KOPT-K1 (cell line): ENCODE data around the gene CRPPA.
A peak's percentile ranks its signal among the peaks of the same experiment; 100 is the strongest.
"Not testable (repeated sequence)": the region's sequence is repeated elsewhere in the genome, so short reads cannot be mapped to it uniquely, and the experiment has no call there.

Experiments
- H3K27ac ChIP-seq: fragments of 200-600 bp; sonication (generic); 2 replicates; pipeline ENCODE4 v1.5.1; 2016; ENCODE audit warnings: antibody characterized with exemption, mild to moderate bottlenecking, low read depth, low read length; ENCODE audit not compliant: poor library complexity, severe bottlenecking
- H3K36me3 ChIP-seq: fragments of 200-600 bp; sonication (generic); 2 replicates; pipeline ENCODE4 v1.5.1; 2017; ENCODE audit warnings: antibody characterized with exemption, mild to moderate bottlenecking, low read length, moderate library complexity; ENCODE audit not compliant: insufficient read depth
- H3K9me3 ChIP-seq: fragments of 200-600 bp; sonication (generic); 2 replicates; pipeline ENCODE4 v1.5.1; 2017; ENCODE audit warnings: antibody characterized with exemption, low read length, mild to moderate bottlenecking; ENCODE audit not compliant: insufficient read depth, poor library complexity, severe bottlenecking

CRPPA gene

GRCh38 chr7:16421333-16422102 lies at the start of gene CRPPA:
TSS of gene CRPPA (minus strand) at chr7:16421538. CDS start at chr7:16421322, 216 bp downstream.
- Histone ChIP-seq H3K9me3 (peaks cover 3% of the 10 kb centered on the region), H3K36me3 (no peaks in the 10 kb centered on the region), H3K27ac (peak within 1 kb of the TSS; percentile 90)

GRCh38 chr7:16465469-16466361 lies 44.4 kb upstream of the CRPPA start, which contains the start of gene SOSTDC1:
TSS of gene SOSTDC1 (minus strand) at chr7:16465738. CDS start at chr7:16465668, 70 bp downstream.
- no peak within 1 kb of the TSS for H3K27ac ChIP-seq
- no peaks in the 10 kb centered on the region for H3K36me3 ChIP-seq
- H3K9me3 ChIP-seq = no peaks in the 10 kb centered on the region

- Histone ChIP-seq H3K27ac (no peak overlapping the region), H3K9me3 (no peaks in the 10 kb centered on the region), H3K36me3 (no peaks in the 10 kb centered on the region)
Measured at GRCh38 chr7:16463949-16464715, 42.8 kb upstream of the CRPPA start.

- Histone ChIP-seq H3K27ac (no peak overlapping the region), H3K9me3 (no peaks in the 10 kb centered on the region), H3K36me3 (no peaks in the 10 kb centered on the region)
Measured at GRCh38 chr7:16463520-16463919, 42.2 kb upstream of the CRPPA start.

GRCh38 chr7:16462431-16462889 lies 41.1 kb upstream of the CRPPA start:
- H3K27ac ChIP-seq = no peak overlapping the region
- no peaks in the 10 kb centered on the region for H3K36me3 ChIP-seq
- no peaks in the 10 kb centered on the region for H3K9me3 ChIP-seq

GRCh38 chr7:16460789-16461493 lies 39.6 kb upstream of the CRPPA start:
- Histone ChIP-seq H3K27ac (no peak overlapping the region), H3K9me3 (no peaks in the 10 kb centered on the region), H3K36me3 (no peaks in the 10 kb centered on the region)

GRCh38 chr7:16456303-16456702 lies 35.0 kb upstream of the CRPPA start:
- not testable (repeated sequence) for H3K9me3 ChIP-seq

GRCh38 chr7:16455591-16455990 lies 34.3 kb upstream of the CRPPA start:
- H3K9me3 ChIP-seq = no peaks in the 10 kb centered on the region
- H3K36me3 ChIP-seq = no peaks in the 10 kb centered on the region
- no peak overlapping the region for H3K27ac ChIP-seq

More at GRCh38 chr7:16456303-16456702, 35.0 kb upstream of the CRPPA start:
- not testable (repeated sequence) for H3K27ac ChIP-seq, H3K36me3 ChIP-seq

- H3K9me3 ChIP-seq = no peaks in the 10 kb centered on the region
- H3K27ac ChIP-seq = no peak overlapping the region
- no peaks in the 10 kb centered on the region for H3K36me3 ChIP-seq
Measured at GRCh38 chr7:16450366-16450765, 29.0 kb upstream of the CRPPA start.

- Histone ChIP-seq H3K27ac (no peak overlapping the region), H3K36me3 (no peaks in the 10 kb centered on the region)
Measured at GRCh38 chr7:16447876-16448275, 26.5 kb upstream of the CRPPA start.

GRCh38 chr7:16446508-16446907 lies 25.2 kb upstream of the CRPPA start:
- Histone ChIP-seq H3K36me3 (no peaks in the 10 kb centered on the region), H3K9me3 (no peaks in the 10 kb centered on the region), H3K27ac (no peak overlapping the region)

More at GRCh38 chr7:16447876-16448275, 26.5 kb upstream of the CRPPA start:
- no peaks in the 10 kb centered on the region for H3K9me3 ChIP-seq

- not testable (repeated sequence) for H3K36me3 ChIP-seq, H3K9me3 ChIP-seq, H3K27ac ChIP-seq
Measured at GRCh38 chr7:16443871-16444270, 22.5 kb upstream of the CRPPA start.

GRCh38 chr7:16438988-16439387 lies 17.6 kb upstream of the CRPPA start:
- Histone ChIP-seq H3K9me3 (no peaks in the 10 kb centered on the region), H3K27ac (no peak overlapping the region)

GRCh38 chr7:16436306-16436705 lies 15.0 kb upstream of the CRPPA start:
- Histone ChIP-seq H3K36me3 (no peaks in the 10 kb centered on the region), H3K27ac (no peak overlapping the region), H3K9me3 (no peaks in the 10 kb centered on the region)

More at GRCh38 chr7:16438988-16439387, 17.6 kb upstream of the CRPPA start:
- H3K36me3 ChIP-seq = no peaks in the 10 kb centered on the region
